Urothelium cell line (cell line): Measurements from ENCODE around the gene BIRC5.

Experiments used
- DNase-seq: peaks from one replicate; pipeline ENCODE4 v3.0.0; 2011; ENCODE audit warnings: low spot score, mixed read lengths
- FAIRE-seq: peaks from 2 replicates; lab custom pipeline; 2011; peaks lifted over from hg19 to GRCh38; lab: Jason Lieb, UNC

Gene BIRC5

GRCh38 chr17:78183916-78184315 is 30.1 kb upstream of the BIRC5 start:
- FAIRE-seq: no peak
- no peak for DNase-seq

- FAIRE-seq: no peak
- DNase-seq: no peak
These were observed 29.7 kb upstream of the BIRC5 start for GRCh38 chr17:78184351-78184750.

GRCh38 chr17:78184868-78185267 is 29.2 kb upstream of the BIRC5 start:
- DNase-seq (no peak), FAIRE-seq (no peak)

- no peak for FAIRE-seq
- peak; percentile 88 for DNase-seq
These were observed 27.9 kb upstream of the BIRC5 start for GRCh38 chr17:78185981-78186691.

- peak; percentile 89 for FAIRE-seq
- peak; percentile 100 for DNase-seq
These were observed 27.1 kb upstream of the BIRC5 start, which contains the start of the genes AFMID and TK1 for GRCh38 chr17:78186692-78187595. Gene AFMID, plus strand, starts transcription at chr17:78187362. Its CDS starts 9 bp downstream, at chr17:78187371. Gene TK1, minus strand, starts transcription at chr17:78187052. Its CDS starts 58 bp downstream, at chr17:78186994.

- DNase-seq (no peak), FAIRE-seq (no peak)
These were observed 17.3 kb upstream of the BIRC5 start for GRCh38 chr17:78196716-78197115.

GRCh38 chr17:78197147-78197832 is 16.8 kb upstream of the BIRC5 start:
- FAIRE-seq: no peak
- DNase-seq: no peak

- FAIRE-seq (peak; percentile 50), DNase-seq (no peak)
These were observed 13.6 kb upstream of the BIRC5 start for GRCh38 chr17:78200451-78200850.

- FAIRE-seq: no peak
These were observed 11.4 kb upstream of the BIRC5 start for GRCh38 chr17:78202666-78203065.

GRCh38 chr17:78204387-78205123 is 9.5 kb upstream of the BIRC5 start:
- FAIRE-seq: peak; percentile 90
- no peak for DNase-seq

More at GRCh38 chr17:78202666-78203065, 11.4 kb upstream of the BIRC5 start:
- DNase-seq: no peak

GRCh38 chr17:78205124-78205775 is 8.8 kb upstream of the BIRC5 start:
- FAIRE-seq: no peak

GRCh38 chr17:78206298-78206697 is 7.8 kb upstream of the BIRC5 start:
- no peak for DNase-seq

More at GRCh38 chr17:78205124-78205775, 8.8 kb upstream of the BIRC5 start:
- DNase-seq: no peak

GRCh38 chr17:78208486-78208885 is 5.6 kb upstream of the BIRC5 start:
- DNase-seq (no peak), FAIRE-seq (no peak)

More at GRCh38 chr17:78206298-78206697, 7.8 kb upstream of the BIRC5 start:
- FAIRE-seq: no peak

GRCh38 chr17:78210111-78210510 is 3.9 kb upstream of the BIRC5 start:
- DNase-seq: no peak
- no peak for FAIRE-seq

- no peak for DNase-seq
- FAIRE-seq: no peak
These were observed 3.0 kb upstream of the BIRC5 start for GRCh38 chr17:78211032-78211431.

- DNase-seq (no peak), FAIRE-seq (no peak)
These were observed 631 bp downstream of the BIRC5 start for GRCh38 chr17:78214706-78215061.

- DNase-seq (no peak), FAIRE-seq (no peak)
These were observed 5.5 kb downstream of the BIRC5 start for GRCh38 chr17:78219396-78220150.

GRCh38 chr17:78223061-78223460 is 9.0 kb downstream of the BIRC5 start:
- DNase-seq (no peak), FAIRE-seq (no peak)

- no peak for DNase-seq
- no peak for FAIRE-seq
These were observed 9.7 kb downstream of the BIRC5 start for GRCh38 chr17:78223765-78224164.
